Hepatocyte (in vitro differentiated cells): ENCODE data around the gene STIMATE. TPM values are rescaled to one million over a fixed set of nuclear protein-coding genes. Genes with fewer than 3 reads are reported as not detected.

Experiments
- DNase-seq: peaks from one replicate; pipeline ENCODE4 v3.0.0-alpha.2; 2016; ENCODE audit warnings: low spot score
- H2AFZ ChIP-seq: fragments of 200-600 bp; sonication (generic); 2 replicates; pipeline ENCODE4 v1.6.0; 2016; ENCODE audit warnings: antibody characterized with exemption, mild to moderate bottlenecking
- H3K27ac ChIP-seq: fragments of 200-600 bp; sonication (generic); 2 replicates; pipeline ENCODE4 v1.5.1; 2016; ENCODE audit warnings: mild to moderate bottlenecking
- H3K27me3 ChIP-seq: fragments of 200-600 bp; sonication (generic); 2 replicates; pipeline ENCODE4 v1.6.1; 2016
- H3K36me3 ChIP-seq: fragments of 200-600 bp; sonication (generic); replicated peaks from 2 replicates; pipeline ENCODE4 v1.5.1; 2016; ENCODE audit warnings: low read depth; ENCODE audit not compliant: insufficient read depth
- H3K4me1 ChIP-seq: fragments of 200-600 bp; sonication (generic); 2 replicates; pipeline ENCODE4 v1.5.1; 2016; ENCODE audit warnings: mild to moderate bottlenecking, moderate library complexity; ENCODE audit not compliant: insufficient read depth
- H3K4me2 ChIP-seq: fragments of 200-600 bp; sonication (generic); 2 replicates; pipeline ENCODE4 v1.6.0; 2016
- H3K4me3 ChIP-seq: fragments of 200-600 bp; sonication (generic); 2 replicates; pipeline ENCODE4 v1.5.1; 2016; ENCODE audit warnings: mild to moderate bottlenecking
- H3K79me2 ChIP-seq: fragments of 200-600 bp; sonication (generic); 2 replicates; pipeline ENCODE4 v1.6.0; 2017; ENCODE audit warnings: mild to moderate bottlenecking
- H3K9me2 ChIP-seq: fragments of 200-600 bp; sonication (generic); replicated peaks from 2 replicates; pipeline ENCODE4 v1.6.0; 2017; ENCODE audit warnings: mild to moderate bottlenecking; ENCODE audit not compliant: insufficient read depth
- H3K9me3 ChIP-seq: fragments of 200-600 bp; sonication (generic); 2 replicates; pipeline ENCODE4 v1.5.1; 2016; ENCODE audit warnings: low read depth, mild to moderate bottlenecking
- H4K20me1 ChIP-seq: fragments of 200-600 bp; sonication (generic); 2 replicates; pipeline ENCODE4 v1.6.0; 2016; ENCODE audit warnings: mild to moderate bottlenecking; ENCODE audit not compliant: insufficient read depth, poor library complexity, severe bottlenecking
- CTCF ChIP-seq: fragments of 200-600 bp; sonication (generic); IDR thresholded peaks from 2 replicates; pipeline ENCODE4 v1.5.1; 2016; ENCODE audit warnings: antibody characterized with exemption, mild to moderate bottlenecking; ENCODE audit not compliant: poor library complexity
- EZH2 ChIP-seq: fragments of 200-600 bp; sonication (generic); IDR thresholded peaks from 2 replicates; pipeline ENCODE4 v1.6.1; 2016; ENCODE audit warnings: antibody characterized with exemption, mild to moderate bottlenecking, borderline replicate concordance
- EZH2phosphoT487 ChIP-seq: fragments of 200-600 bp; sonication (generic); IDR thresholded peaks from one replicate; pipeline ENCODE4 v1.6.1; 2018; ENCODE audit warnings: antibody characterized with exemption, mild to moderate bottlenecking, low read depth, moderate library complexity; ENCODE audit not compliant: unreplicated experiment, severe bottlenecking
- WGBS: methylation state at CpG from one replicate; pipeline ENCODE4 v1.1.6; 2016; ENCODE audit warnings: low lambda C conversion rate; ENCODE audit errors: missing lambda C conversion rate; 5-methylcytosine and 5-hydroxymethylcytosine counted together
- polyA plus RNA-seq: library from polyadenylated mRNA; unstranded; fragments of >200 nt; fragmentation: Nextera tagmentation; extraction: Ambion mirVana; gene quantifications from 2 replicates; pipeline ENCODE4 v1.2.1, GENCODE V29; 2016
- total RNA-seq: library from RNA; depleted of rRNA; stranded (reverse); fragments of >200 nt; gene quantifications from 2 replicates; pipeline ENCODE4 v1.2.3, GENCODE V29; 2014

Gene STIMATE
- total and polyA plus RNA-seq, 2 experiments from 2014 or later: 14.5 to 20.4 TPM

GRCh38 chr3:52824037-52824436, 73.3 kb downstream of the STIMATE start:
- Histone ChIP-seq H3K9me3 (no peaks in the 10 kb centered on the region), H3K79me2 (no peaks in the 10 kb centered on the region), H3K4me2 (no peak overlapping the region), H3K27ac (no peak overlapping the region), H4K20me1 (no peaks in the 10 kb centered on the region), H3K4me1 (peaks cover 4% of the 10 kb centered on the region), H2AFZ (no peak overlapping the region), H3K36me3 (no peaks in the 10 kb centered on the region), H3K9me2 (no peaks in the 10 kb centered on the region), H3K27me3 (no peaks in the 10 kb centered on the region), H3K4me3 (no peak overlapping the region)
- no peak for TF ChIP-seq EZH2phosphoT487
- no peak for TF ChIP-seq CTCF
- TF ChIP-seq EZH2: no peak
- WGBS: 92% methylated on average over 10 of the region's 10 CpGs
- DNase-seq: no peak

GRCh38 chr3:52822363-52822762, 75.0 kb downstream of the STIMATE start:
- H2AFZ ChIP-seq: no peak overlapping the region
- H3K4me1 ChIP-seq: no peaks in the 10 kb centered on the region
- WGBS: 74% methylated on average over 5 of the region's 5 CpGs
- no peak overlapping the region for H3K4me2 ChIP-seq
- no peak for DNase-seq
- TF ChIP-seq CTCF (no peak), EZH2phosphoT487 (no peak)
- no peaks in the 10 kb centered on the region for H4K20me1 ChIP-seq
- H3K27me3 ChIP-seq: no peaks in the 10 kb centered on the region
- H3K36me3 ChIP-seq: no peaks in the 10 kb centered on the region
- no peak overlapping the region for H3K4me3 ChIP-seq
- H3K9me2 ChIP-seq: no peaks in the 10 kb centered on the region
- no peaks in the 10 kb centered on the region for H3K9me3 ChIP-seq
- H3K79me2 ChIP-seq: no peaks in the 10 kb centered on the region
- no peak overlapping the region for H3K27ac ChIP-seq

- peak; percentile 51 for DNase-seq
Observed at GRCh38 chr3:52820736-52821135, 76.6 kb downstream of the STIMATE start.

More at GRCh38 chr3:52820736-52821135, 76.6 kb downstream of the STIMATE start:
- Histone ChIP-seq H3K4me3 (no peak overlapping the region), H3K4me1 (no peaks in the 10 kb centered on the region), H3K27me3 (no peaks in the 10 kb centered on the region), H3K27ac (no peak overlapping the region), H3K4me2 (no peak overlapping the region), H3K9me2 (no peaks in the 10 kb centered on the region), H3K36me3 (no peaks in the 10 kb centered on the region), H4K20me1 (no peaks in the 10 kb centered on the region), H3K79me2 (no peaks in the 10 kb centered on the region), H3K9me3 (no peaks in the 10 kb centered on the region), H2AFZ (no peak overlapping the region)
- no peak for TF ChIP-seq EZH2
- TF ChIP-seq CTCF: peak; percentile 42
- WGBS: 60% methylated on average over 11 of the region's 11 CpGs
